WTC11 (cell line): ENCODE measurements around the gene MX2. TPM values are rescaled to one million over a fixed set of nuclear protein-coding genes. Genes with fewer than 3 reads are reported as not detected.
"Not testable (repeated sequence)": the region's sequence is repeated elsewhere in the genome, so short reads cannot be mapped to it uniquely, and the experiment has no call there.

ENCODE experiments used
- ATAC-seq: fragments of 200-7000 bp; cut with Tn5 transposase; 2 replicates; pipeline ENCODE4 v1.10.0; 2021; ENCODE audit warnings: mild to moderate bottlenecking, moderate library complexity
- CTCF ChIA-PET: fragments of 300-600 bp; sonication (Branson Sonifier 250); formaldehyde crosslinking; loops from one replicate; lab custom pipeline; 2021; ENCODE audit warnings: antibody characterized with exemption; lab: Charles Lee
- POLR2A ChIA-PET: fragments of 350-600 bp; sonication (Branson Sonifier 250); formaldehyde crosslinking; loops from one replicate; lab custom pipeline; 2021; ENCODE audit warnings: antibody characterized with exemption; lab: Charles Lee
- DNase-seq: peaks from one replicate; pipeline ENCODE4 v3.0.0; 2021; ENCODE audit warnings: low spot score
- H3K27ac Mint-ChIP-seq: 2 replicates; pipeline ENCODE4 v1.8.0; 2021; ENCODE audit warnings: mixed read lengths
- H3K27me3 Mint-ChIP-seq: 2 replicates; pipeline ENCODE4 v1.8.0; 2021; ENCODE audit warnings: low read depth, mild to moderate bottlenecking, moderate library complexity, mixed read lengths
- H3K36me3 Mint-ChIP-seq: 2 replicates; pipeline ENCODE4 v1.8.0; 2021; ENCODE audit warnings: mixed read lengths
- H3K4me1 Mint-ChIP-seq: 2 replicates; pipeline ENCODE4 v1.8.0; 2022; ENCODE audit warnings: mixed read lengths
- H3K4me3 Mint-ChIP-seq: 2 replicates; pipeline ENCODE4 v1.8.0; 2021; ENCODE audit warnings: mild to moderate bottlenecking, moderate library complexity, mixed read lengths
- H3K9me3 Mint-ChIP-seq: 2 replicates; pipeline ENCODE4 v1.8.0; 2021; ENCODE audit warnings: mixed read lengths
- CDX4 ChIP-seq: fragments of 250-450 bp; sonication (Bioruptor Pico); IDR thresholded peaks from 2 replicates; pipeline ENCODE4 v1.9.0; 2021; ENCODE audit warnings: moderate library complexity, mild to moderate bottlenecking, inconsistent platforms, borderline replicate concordance
- ERG ChIP-seq: fragments of 250-450 bp; sonication (Bioruptor Pico); IDR thresholded peaks from 2 replicates; pipeline ENCODE4 v1.8.0; 2021; ENCODE audit warnings: mild to moderate bottlenecking
- ETV6 ChIP-seq: sonication (generic); formaldehyde crosslinking; IDR thresholded peaks from 2 replicates; pipeline ENCODE4 v1.8.1; 2022; ENCODE audit warnings: mild to moderate bottlenecking, missing genetic modification reagents
- FOXP4 ChIP-seq: sonication (generic); formaldehyde crosslinking; IDR thresholded peaks from 2 replicates; pipeline ENCODE4 v1.8.0; 2022; ENCODE audit warnings: mild to moderate bottlenecking, missing genetic modification reagents
- GRHL2 ChIP-seq: fragments of 250-450 bp; sonication (Bioruptor Pico); IDR thresholded peaks from 2 replicates; pipeline ENCODE4 v1.8.0; 2022; ENCODE audit warnings: mild to moderate bottlenecking, moderate library complexity; ENCODE audit not compliant: insufficient replicate concordance, severe bottlenecking
- IRF1 ChIP-seq: sonication (generic); formaldehyde crosslinking; IDR thresholded peaks from 2 replicates; pipeline ENCODE4 v1.8.0; 2023; ENCODE audit warnings: missing genetic modification reagents
- RELA ChIP-seq: sonication (generic); formaldehyde crosslinking; IDR thresholded peaks from 2 replicates; pipeline ENCODE4 v1.8.1; 2022; ENCODE audit warnings: missing genetic modification reagents, mild to moderate bottlenecking, borderline replicate concordance
- RORB ChIP-seq: fragments of 250-450 bp; sonication (Bioruptor Pico); IDR thresholded peaks from 2 replicates; pipeline ENCODE4 v1.9.0; 2021; ENCODE audit warnings: mild to moderate bottlenecking
- SMAD4 ChIP-seq: sonication (generic); formaldehyde crosslinking; IDR thresholded peaks from 2 replicates; pipeline ENCODE4 v1.8.0; 2022; ENCODE audit warnings: mild to moderate bottlenecking, missing genetic modification reagents
- SP1 ChIP-seq: sonication (generic); formaldehyde crosslinking; conservative IDR thresholded peaks from 2 replicates; pipeline ENCODE4 v1.8.1; 2022; ENCODE audit warnings: missing genetic modification reagents
- USF1 ChIP-seq: sonication (generic); formaldehyde crosslinking; IDR thresholded peaks from 2 replicates; pipeline ENCODE4 v1.8.0; 2022; ENCODE audit warnings: mild to moderate bottlenecking, missing genetic modification reagents
- ZNF232 ChIP-seq: sonication (generic); formaldehyde crosslinking; IDR thresholded peaks from 2 replicates; pipeline ENCODE4 v1.8.0; 2022; ENCODE audit warnings: mild to moderate bottlenecking, missing genetic modification reagents
- ZNF263 ChIP-seq: sonication (generic); formaldehyde crosslinking; IDR thresholded peaks from 2 replicates; pipeline ENCODE4 v1.8.1; 2022; ENCODE audit warnings: low read depth, mild to moderate bottlenecking, moderate library complexity, missing genetic modification reagents
- ZNF423 ChIP-seq: fragments of 250-450 bp; sonication (Bioruptor Pico); IDR thresholded peaks from 2 replicates; pipeline ENCODE4 v2.1.2; 2022; ENCODE audit warnings: mild to moderate bottlenecking, moderate library complexity
- ZNF671 ChIP-seq: fragments of 250-450 bp; sonication (Bioruptor Pico); IDR thresholded peaks from 2 replicates; pipeline ENCODE4 v1.8.0; 2021; ENCODE audit warnings: mild to moderate bottlenecking
- ZSCAN18 ChIP-seq: fragments of 250-450 bp; sonication (Bioruptor Pico); IDR thresholded peaks from 2 replicates; pipeline ENCODE4 v2.1.2; 2022; ENCODE audit warnings: mild to moderate bottlenecking, moderate library complexity
- total RNA-seq: library from RNA; stranded (reverse); gene quantifications from 3 replicates; pipeline ENCODE4 v1.2.3, GENCODE V29; 2021

MX2 gene
- total RNA-seq, 1 experiment from 2014 or later = 2.6 TPM

- H3K27ac Mint-ChIP-seq = no peak overlapping the region
- TF ChIP-seq RELA (CRISPR knock-in tag) = no peak
- no peak for TF ChIP-seq ETV6
- no peak for TF ChIP-seq ZNF263 (CRISPR knock-in tag)
- no peak for TF ChIP-seq FOXP4 (CRISPR knock-in tag)
- TF ChIP-seq SMAD4 (CRISPR knock-in tag) = no peak
- no peak for TF ChIP-seq ZNF232 (CRISPR knock-in tag)
- TF ChIP-seq, all 79 proteins: peak for 0
- Mint-ChIP-seq H3K4me1 (peaks cover 26% of the 10 kb centered on the region), H3K9me3 (peaks cover 17% of the 10 kb centered on the region), H3K36me3 (peaks cover 4% of the 10 kb centered on the region), H3K27me3 (peaks cover 19% of the 10 kb centered on the region), H3K4me3 (no peak overlapping the region)
- DNase-seq (no peak), ATAC-seq (no peak)
- POLR2A ChIA-PET = no interaction called here
- CTCF ChIA-PET = interaction anchor here (1.1 to 2.0 kb wide), 3 partner anchors 49 to 135 kb away, joined by 7 to 8 read pairs (median 7); no protein-coding TSS in a partner anchor
Measured at GRCh38 chr21:41418393-41418792, 56.6 kb downstream of the MX2 start.

- Mint-ChIP-seq H3K27ac (no peak overlapping the region), H3K4me1 (peaks cover 26% of the 10 kb centered on the region), H3K9me3 (peaks cover 17% of the 10 kb centered on the region), H3K4me3 (peak overlapping the region; percentile 79), H3K36me3 (peaks cover 4% of the 10 kb centered on the region), H3K27me3 (peaks cover 25% of the 10 kb centered on the region)
- CTCF ChIA-PET = interaction anchor here (0.7 to 2.0 kb wide), 3 partner anchors 50 to 136 kb away, joined by 5 to 7 read pairs (median 7); partner anchors contain the start of gene TMPRSS2
- TF ChIP-seq USF1 (CRISPR knock-in tag) (no peak), ERG (CRISPR knock-in tag) (no peak), ZNF423 (CRISPR knock-in tag) (peak; percentile 82), RORB (CRISPR knock-in tag) (no peak)
- POLR2A ChIA-PET = no interaction called here
- DNase-seq (no peak), ATAC-seq (peak; percentile 11)
Measured at GRCh38 chr21:41418956-41419680, 57.3 kb downstream of the MX2 start.

- TF ChIP-seq ZSCAN18 (CRISPR knock-in tag) (no peak), ZNF671 (CRISPR knock-in tag) (no peak), GRHL2 (no peak), SP1 (CRISPR knock-in tag) (peak; percentile 45; the same call in 1 of the 2 replicates), CDX4 (CRISPR knock-in tag) (no peak), IRF1 (CRISPR knock-in tag) (peak; percentile 73; the same call in 1 of the 2 replicates)
- peaks cover 15% of the 10 kb centered on the region for H3K9me3 Mint-ChIP-seq
- no peak overlapping the region for H3K27ac Mint-ChIP-seq
- peak; percentile 89 for ATAC-seq
- peaks cover 31% of the 10 kb centered on the region for H3K4me1 Mint-ChIP-seq
- peaks cover 34% of the 10 kb centered on the region for H3K27me3 Mint-ChIP-seq
- peak overlapping the region; percentile 79 for H3K4me3 Mint-ChIP-seq
- peak; percentile 74 for DNase-seq
- CTCF ChIA-PET = interaction anchor here (0.6 to 2.0 kb wide), 4 partner anchors 51 to 137 kb away, joined by 4 to 7 read pairs (median 6); partner anchors contain the start of gene TMPRSS2
- peaks cover 4% of the 10 kb centered on the region for H3K36me3 Mint-ChIP-seq
- POLR2A ChIA-PET = no interaction called here
Measured at GRCh38 chr21:41419921-41420862, 58.4 kb downstream of the MX2 start.

- ATAC-seq, H3K36me3 Mint-ChIP-seq, DNase-seq, POLR2A ChIA-PET, CTCF ChIA-PET, H3K27ac Mint-ChIP-seq: not testable (repeated sequence)
- Mint-ChIP-seq H3K4me3 (peak overlapping the region; percentile 79), H3K27me3 (peaks cover 42% of the 10 kb centered on the region), H3K9me3 (peaks cover 12% of the 10 kb centered on the region), H3K4me1 (peaks cover 36% of the 10 kb centered on the region)
Measured at GRCh38 chr21:41420998-41421397, 59.2 kb downstream of the MX2 start.
